GM19238 (cell line): Measurements from ENCODE around the gene ZXDC.

Experiments used
- DNase-seq: peaks from one replicate; pipeline ENCODE4 v3.0.0; 2011; ENCODE audit warnings: low spot score; ENCODE audit not compliant: insufficient read length

The ZXDC gene

GRCh38 chr3:126510308-126510910 is 34.7 kb upstream of the ZXDC start:
- DNase-seq = no peak

GRCh38 chr3:126509597-126510307 is 34.1 kb upstream of the ZXDC start:
- no peak for DNase-seq

GRCh38 chr3:126508564-126508964 is 32.9 kb upstream of the ZXDC start:
- no peak for DNase-seq

DNA sequence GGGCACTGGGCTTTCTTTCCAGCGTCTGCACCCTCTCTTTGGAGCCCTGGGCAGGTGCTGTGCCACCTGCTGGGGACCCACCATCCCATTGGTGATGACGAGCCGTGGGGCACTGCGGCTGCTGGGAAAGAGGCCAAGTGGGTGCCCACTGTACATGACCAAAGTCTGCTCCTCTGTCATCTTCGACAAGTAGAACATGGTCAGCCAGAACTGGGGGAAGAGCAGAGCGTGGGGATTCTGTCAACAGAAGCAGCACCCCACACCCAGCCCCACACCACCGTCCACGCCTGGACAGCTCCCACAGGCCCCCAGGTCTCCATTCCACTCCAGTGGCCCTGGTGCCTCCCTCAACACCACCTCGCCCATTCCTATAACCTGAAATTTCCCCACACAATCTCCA is 32.2 kb upstream of the ZXDC start:
- DNase-seq = no peak

DNA sequence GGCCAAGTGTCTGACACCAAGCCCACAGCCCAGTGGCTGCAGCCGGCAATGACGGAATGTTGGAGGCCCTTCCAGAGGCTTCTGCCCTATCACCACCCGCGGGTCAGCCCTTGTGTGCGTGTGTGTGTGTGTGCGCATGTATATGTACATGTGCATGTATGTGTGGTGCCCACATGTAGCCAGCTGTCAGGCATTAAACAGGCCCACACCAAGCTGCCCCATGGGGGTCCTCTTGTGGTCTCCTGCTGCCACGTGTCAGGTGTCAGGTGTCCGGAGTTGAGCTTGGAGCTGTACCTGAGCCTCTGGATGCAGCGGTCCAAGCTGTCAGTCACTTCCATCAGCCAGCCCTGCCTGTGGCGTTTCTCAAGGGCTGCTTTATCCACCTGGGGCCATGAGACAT is 28.0 kb upstream of the ZXDC start:
- no peak for DNase-seq

DNA sequence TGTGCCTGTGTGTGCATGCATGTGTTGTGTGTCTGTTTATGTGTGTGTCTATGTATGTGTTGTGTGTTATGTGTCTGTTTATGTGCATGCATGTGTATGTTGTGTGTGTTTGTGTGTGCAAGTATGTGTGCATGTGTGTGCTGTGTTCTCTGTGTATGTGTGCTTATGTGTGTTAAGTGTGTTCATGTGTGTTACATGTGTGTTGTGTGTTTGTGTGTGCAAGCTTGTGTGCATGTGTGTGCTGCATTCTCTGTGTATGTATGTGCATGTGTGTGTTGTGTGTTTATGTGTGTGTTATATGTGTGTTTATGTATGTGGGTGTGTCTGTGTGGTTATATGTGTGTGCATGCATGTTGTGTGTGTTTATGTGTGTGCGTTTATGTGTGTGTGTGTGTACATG is 27.0 kb upstream of the ZXDC start:
- DNase-seq = no peak

DNA sequence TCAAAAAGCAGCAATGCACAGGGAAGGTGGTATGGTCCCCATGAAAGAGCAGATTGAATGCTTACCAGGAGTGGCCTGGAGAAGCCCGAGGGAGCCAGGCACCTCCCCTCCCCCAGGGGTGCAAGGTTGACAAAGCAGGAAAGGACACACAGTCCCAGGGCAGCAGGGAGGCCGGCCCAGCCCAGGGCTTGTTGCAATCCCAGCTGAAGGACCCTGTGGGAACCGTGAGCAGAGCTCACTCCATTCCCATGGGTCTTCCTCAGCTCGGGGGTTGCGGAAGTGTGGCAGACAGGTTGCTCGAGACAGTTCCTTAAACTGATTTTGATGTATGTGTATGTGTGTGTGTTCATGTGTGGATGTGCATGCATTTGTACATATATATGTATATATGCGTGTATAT is 26.0 kb upstream of the ZXDC start:
- DNase-seq = no peak

DNA sequence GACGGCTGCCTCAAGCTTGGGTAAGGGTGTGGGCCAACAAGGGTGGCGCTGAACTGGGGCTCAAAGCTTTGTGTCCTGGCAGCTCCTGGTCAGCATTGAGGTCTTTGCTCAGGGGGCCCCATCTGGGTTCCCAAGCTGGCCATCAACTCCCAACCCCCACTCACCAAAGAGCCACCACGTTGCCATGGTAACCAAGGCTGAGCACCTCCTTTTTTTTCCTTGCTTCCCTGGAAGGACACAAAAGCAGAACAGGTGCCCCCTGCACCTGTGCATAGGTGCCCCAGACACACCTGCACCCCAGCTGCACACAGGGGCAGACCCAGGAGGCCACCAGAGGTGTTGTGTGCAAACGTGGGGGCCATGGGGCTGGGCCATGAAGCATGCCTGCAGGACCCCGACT is 25.4 kb upstream of the ZXDC start:
- no peak for DNase-seq

GRCh38 chr3:126500016-126500415 is 24.3 kb upstream of the ZXDC start:
- no peak for DNase-seq

DNA sequence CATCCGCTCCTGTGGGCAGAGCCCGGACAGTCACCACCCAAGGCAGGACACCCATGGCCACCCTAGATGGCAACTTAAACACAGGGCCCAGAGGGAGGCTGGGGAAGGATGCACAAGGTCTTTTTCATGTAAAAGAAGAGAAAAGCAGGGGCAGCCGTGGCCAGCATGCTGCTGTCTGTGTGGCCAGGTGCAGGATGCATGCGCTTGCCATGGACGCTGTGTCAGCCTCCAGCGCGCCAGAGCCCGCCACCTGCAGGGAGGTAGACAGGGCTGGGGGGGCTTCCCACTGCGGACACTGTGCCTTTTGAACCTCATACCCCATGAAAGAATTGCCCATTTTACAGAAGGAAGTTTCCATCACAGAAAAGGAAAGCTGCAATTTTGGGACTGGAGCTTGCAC is 23.7 kb upstream of the ZXDC start:
- DNase-seq = no peak

GRCh38 chr3:126498929-126499328 is 23.2 kb upstream of the ZXDC start:
- no peak for DNase-seq

DNA sequence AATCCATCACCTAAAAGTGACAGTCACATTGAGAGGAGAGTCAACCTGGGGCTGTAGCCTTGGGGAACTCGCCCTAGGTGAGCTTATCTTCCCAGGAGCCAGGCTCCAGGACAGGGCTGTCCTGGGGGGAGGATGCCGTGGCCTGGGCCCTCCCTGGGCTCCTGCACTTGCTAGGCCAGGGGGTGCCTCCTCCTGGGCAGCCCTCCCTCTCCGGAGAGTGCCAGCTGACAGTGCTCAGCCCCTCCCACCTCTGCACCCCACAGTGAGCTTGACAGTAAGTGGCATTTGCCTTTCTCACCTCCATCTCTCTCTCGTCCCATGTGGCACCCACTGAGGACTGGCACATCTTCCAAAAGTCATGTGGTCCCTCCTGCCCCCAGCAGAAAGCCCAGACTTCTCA is 22.8 kb upstream of the ZXDC start:
- no peak for DNase-seq

DNA sequence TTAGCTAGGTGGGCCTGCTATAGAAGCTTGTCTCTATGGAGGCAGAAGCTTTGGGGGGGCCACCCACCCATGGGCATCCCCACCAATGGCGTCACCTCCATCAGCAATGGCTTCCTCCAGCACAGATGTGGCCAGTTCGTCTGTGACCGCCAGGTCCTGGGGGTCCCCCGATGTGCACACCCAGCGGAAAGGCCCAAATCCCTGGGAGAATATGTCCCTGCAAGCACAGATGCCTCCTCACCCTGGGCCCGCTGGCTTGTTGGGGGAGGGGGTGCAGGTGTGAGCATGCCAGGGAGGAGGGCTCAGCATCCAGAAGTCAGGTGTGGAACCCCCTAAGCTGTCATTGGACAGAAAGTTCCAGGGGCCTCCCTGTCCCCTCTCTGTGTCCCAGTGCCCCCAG is 22.3 kb upstream of the ZXDC start:
- no peak for DNase-seq

- DNase-seq = no peak
Measured at GRCh38 chr3:126496894-126497850, 21.5 kb upstream of the ZXDC start.

DNA sequence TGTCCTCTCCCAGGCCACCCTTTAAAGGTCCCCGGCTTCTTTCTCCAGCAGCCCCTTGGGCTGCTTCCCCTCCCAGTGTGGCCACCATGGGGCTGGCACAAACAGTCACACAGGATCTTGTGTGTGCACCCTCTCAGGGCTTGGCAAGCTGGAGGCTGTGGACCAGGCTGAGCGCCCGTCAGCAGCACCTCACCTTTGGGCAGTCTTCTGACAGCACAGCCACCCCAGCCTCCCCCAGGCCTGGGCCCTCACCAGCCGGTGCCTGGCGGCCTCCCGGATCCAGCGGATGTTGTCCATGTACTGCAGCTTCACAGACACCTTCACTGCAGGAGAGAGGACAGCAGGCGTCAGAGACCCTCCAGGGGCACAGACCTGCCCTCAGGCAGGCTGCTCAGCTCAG is 20.1 kb upstream of the ZXDC start:
- DNase-seq = no peak

GRCh38 chr3:126494970-126495230 is 19.2 kb upstream of the ZXDC start:
- no peak for DNase-seq

GRCh38 chr3:126494204-126494969 is 18.7 kb upstream of the ZXDC start:
- DNase-seq = no peak

- DNase-seq = no peak
Measured at GRCh38 chr3:126493739-126494138, 18.0 kb upstream of the ZXDC start.

- no peak for DNase-seq
Measured at GRCh38 chr3:126493051-126493450, 17.4 kb upstream of the ZXDC start.

DNA sequence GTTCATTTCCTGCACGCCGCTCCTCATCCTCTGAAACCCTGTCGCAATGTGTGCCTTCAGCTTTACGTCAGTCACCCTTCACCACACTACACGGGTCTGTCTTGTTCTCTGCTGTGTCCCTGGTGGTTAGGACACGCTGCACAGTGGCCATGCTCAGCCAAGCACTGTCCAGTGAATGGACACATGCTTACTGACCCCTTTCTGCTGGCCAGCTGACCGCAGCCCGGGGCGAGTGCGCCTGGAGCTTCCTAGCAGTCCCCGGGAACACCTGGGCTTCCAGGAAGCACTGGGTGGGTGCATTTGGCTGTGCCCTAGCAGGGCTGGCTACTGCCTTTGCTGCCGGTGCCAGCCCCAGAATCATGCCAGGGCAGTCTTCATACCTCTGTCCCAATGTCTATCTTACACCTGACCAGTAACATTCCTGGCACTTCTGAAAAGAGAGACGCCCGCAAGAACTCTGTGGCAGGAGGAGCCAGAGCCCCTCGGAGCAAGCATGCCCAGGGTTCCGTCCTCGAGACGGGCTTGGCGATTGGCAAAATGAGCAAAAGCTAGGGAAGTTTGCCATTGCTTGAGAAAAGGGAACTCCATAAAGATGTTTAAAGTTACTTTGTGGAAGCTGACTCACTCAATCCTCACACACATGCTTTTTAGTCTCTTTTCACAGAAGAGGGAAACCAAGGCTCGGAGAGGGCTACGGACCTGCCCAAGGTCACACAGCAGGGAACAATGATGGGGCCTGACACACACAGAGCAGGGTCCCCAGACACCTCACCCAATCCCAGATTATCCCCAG is 15.7 kb upstream of the ZXDC start:
- DNase-seq = no peak

- no peak for DNase-seq
Measured at GRCh38 chr3:126490619-126491018, 14.9 kb upstream of the ZXDC start.
